Activated CD8-positive, alpha-beta memory T cell treated with anti-CD3 and anti-CD28 coated beads, Interleukin-2, amount 10 ng/mL, durations not matched to agents 7 days and 5 days (primary cell): ENCODE measurements around the gene SUCLG2. TPM values are rescaled to one million over a fixed set of nuclear protein-coding genes. Genes with fewer than 3 reads are reported as not detected.

Experiments used
- ATAC-seq: fragments of 150-1000 bp; cut with Tn5 transposase; one replicate; pipeline ENCODE4 v1.10.0; 2021; ENCODE audit warnings: moderate library complexity
- CTCF ChIA-PET: fragments of 350-600 bp; sonication (Branson Sonifier 250); formaldehyde crosslinking; loops from one replicate; lab custom pipeline; 2021; ENCODE audit warnings: antibody characterized with exemption; lab: Charles Lee
- DNase-seq: peaks from one replicate; pipeline ENCODE4 v3.0.0-alpha.2; 2020
- H3K27ac Mint-ChIP-seq: one replicate; pipeline ENCODE4 v1.8.0; 2021; ENCODE audit warnings: mild to moderate bottlenecking, mixed read lengths
- H3K27me3 Mint-ChIP-seq: one replicate; pipeline ENCODE4 v1.8.0; 2021; ENCODE audit warnings: mixed read lengths
- H3K36me3 Mint-ChIP-seq: one replicate; pipeline ENCODE4 v1.8.0; 2021; ENCODE audit warnings: mild to moderate bottlenecking, mixed read lengths
- H3K4me1 Mint-ChIP-seq: one replicate; pipeline ENCODE4 v1.8.0; 2021; ENCODE audit warnings: mixed read lengths
- H3K4me3 Mint-ChIP-seq: one replicate; pipeline ENCODE4 v1.8.0; 2021; ENCODE audit warnings: mild to moderate bottlenecking, moderate library complexity, mixed read lengths
- H3K9me3 Mint-ChIP-seq: one replicate; pipeline ENCODE4 v1.8.0; 2022; ENCODE audit warnings: low read depth, mixed read lengths
- total RNA-seq, 2 experiments: library from RNA; stranded (reverse); gene quantifications; one replicate each; pipeline ENCODE4 v1.2.3, GENCODE V29; 2021

SUCLG2 gene
- total RNA-seq, 2 experiments from 2014 or later = 45.6 to 61.4 TPM

DNA sequence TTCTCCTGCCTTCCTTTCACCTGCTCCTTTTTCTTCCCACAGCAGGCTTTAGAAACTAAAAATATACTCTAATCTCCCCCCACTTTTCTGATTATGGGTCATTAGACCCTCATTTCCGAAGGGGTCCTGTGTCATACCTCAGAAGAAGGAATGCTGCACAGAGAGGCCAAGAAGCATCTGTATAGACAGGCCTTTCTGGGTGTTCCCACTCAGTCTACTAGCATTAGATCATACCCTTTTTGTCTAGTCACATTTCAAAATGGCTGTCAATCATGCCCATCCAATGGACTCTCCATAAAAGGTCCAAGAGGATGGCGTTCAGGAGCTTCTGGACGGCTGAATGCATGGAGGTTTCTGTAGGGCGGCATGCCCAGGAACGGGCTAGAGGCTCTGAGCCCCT lies 192.2 kb downstream of the SUCLG2 start:
- DNase-seq (no peak), ATAC-seq (no peak)
- Mint-ChIP-seq H3K36me3 (peaks cover 13% of the 10 kb centered on the region), H3K4me1 (peaks cover 14% of the 10 kb centered on the region), H3K9me3 (no peaks in the 10 kb centered on the region), H3K4me3 (no peak overlapping the region), H3K27me3 (no peaks in the 10 kb centered on the region), H3K27ac (no peak overlapping the region)
- CTCF ChIA-PET = no interaction called here

DNA sequence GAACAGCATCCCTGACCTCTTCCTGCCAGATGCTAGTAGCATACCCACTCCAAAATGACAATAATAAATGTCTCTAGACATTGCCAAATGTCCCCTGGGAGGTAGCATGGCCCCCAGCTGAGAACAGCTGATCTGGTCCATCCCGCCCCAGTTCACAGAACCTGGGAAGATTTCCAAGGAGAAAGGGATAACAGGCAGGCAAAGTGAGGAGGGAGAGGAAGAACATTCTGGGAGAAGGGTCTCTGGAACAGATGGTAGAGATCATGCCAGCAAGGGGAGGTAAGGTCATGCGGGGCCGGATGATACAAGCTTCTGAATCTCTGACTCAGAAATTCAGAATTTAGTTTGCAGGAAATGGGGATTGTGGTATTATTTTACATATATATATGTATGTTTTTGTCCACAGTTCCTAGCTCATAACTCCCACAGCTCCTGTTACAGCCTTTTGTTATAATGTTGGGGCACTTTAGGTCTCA lies 192.7 kb downstream of the SUCLG2 start:
- H3K36me3 Mint-ChIP-seq = peaks cover 11% of the 10 kb centered on the region
- H3K27ac Mint-ChIP-seq = peak overlapping the region; percentile 12
- no peak overlapping the region for H3K4me3 Mint-ChIP-seq
- CTCF ChIA-PET = no interaction called here
- no peak for ATAC-seq
- H3K27me3 Mint-ChIP-seq = no peaks in the 10 kb centered on the region
- no peaks in the 10 kb centered on the region for H3K9me3 Mint-ChIP-seq
- H3K4me1 Mint-ChIP-seq = peaks cover 14% of the 10 kb centered on the region
- DNase-seq = no peak

DNA sequence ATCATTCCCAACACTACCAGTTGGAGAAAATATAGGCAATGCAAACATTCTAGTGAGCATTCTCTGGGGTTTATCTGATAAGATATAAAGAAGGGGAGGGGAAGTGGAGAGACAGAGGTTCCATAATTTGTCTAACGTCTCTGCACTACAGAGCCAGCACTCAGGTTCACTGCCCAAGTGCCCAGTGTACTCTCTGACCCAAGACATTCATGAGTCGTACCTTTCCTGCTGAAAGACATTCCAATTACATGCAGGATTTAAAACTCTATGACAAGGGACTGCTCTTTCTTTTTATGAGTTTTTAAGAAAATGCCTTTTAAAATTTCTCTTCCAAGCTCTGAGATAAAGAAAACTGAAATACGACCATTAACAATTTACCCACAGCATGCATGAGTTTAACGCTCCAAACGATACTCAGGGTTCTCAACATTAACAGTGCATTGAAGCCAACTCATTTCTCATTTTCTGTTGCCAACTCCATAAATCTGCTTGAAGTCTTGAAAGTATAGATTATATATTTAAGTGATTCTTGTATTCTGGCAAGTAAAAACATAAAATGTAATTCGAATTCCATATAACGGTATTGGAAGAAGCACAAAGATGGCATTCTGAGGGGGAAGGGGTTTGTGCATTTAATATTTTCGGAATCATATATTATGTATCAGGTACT lies 193.4 kb downstream of the SUCLG2 start:
- Mint-ChIP-seq H3K36me3 (peaks cover 9% of the 10 kb centered on the region), H3K4me3 (no peak overlapping the region), H3K27ac (no peak overlapping the region), H3K4me1 (peaks cover 14% of the 10 kb centered on the region), H3K27me3 (no peaks in the 10 kb centered on the region), H3K9me3 (no peaks in the 10 kb centered on the region)
- ATAC-seq (no peak), DNase-seq (no peak)
- CTCF ChIA-PET = interaction anchor here (1.2 kb wide), 1 partner anchor 14 kb away, joined by 3 read pairs; no protein-coding TSS in a partner anchor

DNA sequence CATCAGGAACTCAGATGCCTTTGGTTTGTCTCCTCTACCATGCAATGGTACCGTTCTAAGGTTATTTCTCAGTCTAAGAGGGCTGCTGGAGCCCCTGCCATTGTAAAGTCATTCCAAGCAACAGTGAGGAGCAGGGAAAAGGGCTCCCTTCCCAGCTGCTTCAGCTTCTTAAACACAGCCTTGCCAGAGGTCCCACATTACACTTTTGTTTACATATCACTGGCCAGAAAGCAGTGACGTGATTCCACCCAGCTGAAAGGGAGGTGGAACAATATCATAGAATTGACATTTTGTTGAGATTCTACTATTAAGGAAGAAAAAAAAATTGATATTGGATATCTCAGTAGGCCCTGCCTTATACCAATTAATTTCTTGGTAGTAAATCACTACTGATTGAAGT lies 194.6 kb downstream of the SUCLG2 start:
- ATAC-seq = no peak

DNA sequence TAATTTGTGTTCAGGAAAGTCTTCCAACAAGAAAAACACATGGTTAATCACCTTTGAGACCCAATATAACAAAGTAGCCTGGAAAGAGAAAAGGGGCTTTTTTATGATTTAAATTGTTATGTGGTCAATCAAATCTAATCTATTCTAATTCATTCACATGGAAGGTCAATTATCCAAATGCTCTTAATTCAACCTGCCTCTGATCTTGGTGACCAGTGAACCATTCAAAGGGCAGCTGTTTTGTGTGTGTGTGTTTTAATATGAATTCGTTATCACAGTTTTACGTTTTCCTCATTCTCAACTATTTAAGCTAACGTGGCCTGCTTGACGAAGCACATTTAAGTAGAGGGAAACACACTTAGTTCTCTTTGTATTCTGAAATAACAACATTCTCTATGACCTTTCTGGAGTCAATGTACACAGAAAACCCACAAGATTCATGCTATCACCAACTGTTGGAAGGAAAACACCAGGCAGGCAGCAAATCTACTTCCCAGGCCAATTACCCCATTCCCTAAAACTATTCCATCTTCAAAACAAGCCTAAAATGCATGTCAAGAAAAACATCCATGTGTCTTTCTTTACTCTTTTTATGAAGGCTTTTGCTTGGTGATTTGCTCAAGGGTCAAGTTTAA lies 195.4 kb downstream of the SUCLG2 start:
- CTCF ChIA-PET = no interaction called here
- H3K4me3 Mint-ChIP-seq = no peak overlapping the region
- DNase-seq = no peak
- H3K9me3 Mint-ChIP-seq = no peaks in the 10 kb centered on the region
- no peak overlapping the region for H3K27ac Mint-ChIP-seq
- H3K27me3 Mint-ChIP-seq = no peaks in the 10 kb centered on the region
- no peak for ATAC-seq
- peaks cover 14% of the 10 kb centered on the region for H3K4me1 Mint-ChIP-seq
- H3K36me3 Mint-ChIP-seq = peaks cover 7% of the 10 kb centered on the region

More for the DNA sequence above, 194.6 kb downstream of the SUCLG2 start:
- Mint-ChIP-seq H3K9me3 (no peaks in the 10 kb centered on the region), H3K27me3 (no peaks in the 10 kb centered on the region), H3K4me3 (no peak overlapping the region), H3K27ac (no peak overlapping the region), H3K4me1 (peaks cover 14% of the 10 kb centered on the region), H3K36me3 (peaks cover 10% of the 10 kb centered on the region)
- CTCF ChIA-PET = interaction anchor here (1.2 kb wide), 1 partner anchor 15 kb away, joined by 3 read pairs; no protein-coding TSS in a partner anchor
- no peak for DNase-seq

DNA sequence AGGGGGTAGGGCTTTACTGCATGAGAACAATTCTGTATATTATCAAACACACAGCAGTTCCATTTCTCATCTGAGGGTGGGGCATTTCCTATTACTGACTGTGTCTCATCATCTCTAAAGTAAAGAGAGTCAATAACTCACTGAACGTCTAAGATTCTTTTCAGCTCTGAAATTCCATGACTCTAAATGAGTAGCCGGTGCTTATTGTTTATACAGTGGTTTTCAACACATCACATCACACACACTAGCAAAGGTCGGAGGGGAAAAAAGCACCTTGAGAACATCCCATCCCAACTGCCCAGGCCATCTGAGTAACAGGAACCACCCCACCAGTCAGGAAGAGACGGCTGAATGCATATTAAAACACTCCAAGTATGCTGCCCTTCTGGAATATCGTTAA lies 196.0 kb downstream of the SUCLG2 start:
- no peaks in the 10 kb centered on the region for H3K9me3 Mint-ChIP-seq
- CTCF ChIA-PET = no interaction called here
- DNase-seq = no peak
- peaks cover 12% of the 10 kb centered on the region for H3K4me1 Mint-ChIP-seq
- H3K27me3 Mint-ChIP-seq = no peaks in the 10 kb centered on the region
- H3K4me3 Mint-ChIP-seq = no peak overlapping the region
- H3K27ac Mint-ChIP-seq = no peak overlapping the region
- ATAC-seq = no peak
- H3K36me3 Mint-ChIP-seq = peaks cover 7% of the 10 kb centered on the region

DNA sequence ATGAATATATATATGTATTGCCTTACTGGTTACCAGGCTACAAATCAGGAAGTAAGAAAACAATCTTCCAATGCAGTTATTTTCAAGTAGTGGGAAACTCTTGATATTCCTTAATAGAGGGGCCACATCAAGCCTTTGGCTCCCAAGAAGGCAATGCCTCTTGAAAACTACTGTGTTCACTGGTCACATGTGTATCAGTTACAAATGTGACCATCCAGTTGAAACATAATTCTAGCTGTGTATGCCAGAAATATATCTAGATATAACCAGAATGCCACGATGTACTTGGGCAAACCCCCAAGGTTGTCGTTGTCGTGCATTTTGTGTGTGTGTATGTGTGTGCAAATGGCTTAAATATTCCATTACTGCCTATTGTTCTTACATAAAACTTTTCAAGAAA lies 200.8 kb downstream of the SUCLG2 start:
- Mint-ChIP-seq H3K4me3 (no peak overlapping the region), H3K36me3 (peaks cover 9% of the 10 kb centered on the region), H3K9me3 (no peaks in the 10 kb centered on the region), H3K27me3 (no peaks in the 10 kb centered on the region), H3K4me1 (no peaks in the 10 kb centered on the region), H3K27ac (no peak overlapping the region)
- CTCF ChIA-PET = no interaction called here
- DNase-seq (no peak), ATAC-seq (no peak)

DNA sequence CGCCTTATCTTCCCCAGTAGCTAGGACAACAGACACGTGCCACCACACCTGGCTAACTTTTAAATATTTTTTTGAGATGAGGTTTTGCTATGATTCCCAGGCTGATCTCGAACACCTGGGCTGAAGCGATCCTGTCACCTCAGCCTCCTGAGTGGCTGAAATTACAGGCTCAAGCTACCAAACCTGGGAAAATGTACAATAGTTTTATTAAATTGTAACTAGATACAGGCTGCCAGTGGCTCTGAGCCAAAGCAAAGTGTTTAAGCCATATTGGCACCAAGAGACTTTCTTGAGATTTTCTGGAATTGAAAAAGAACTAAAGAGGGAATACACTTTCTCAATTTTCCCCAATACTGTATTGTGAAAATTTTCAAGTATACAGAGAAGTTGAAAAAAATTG lies 204.3 kb downstream of the SUCLG2 start:
- Mint-ChIP-seq H3K9me3 (no peaks in the 10 kb centered on the region), H3K4me3 (no peak overlapping the region), H3K36me3 (peaks cover 6% of the 10 kb centered on the region), H3K4me1 (no peaks in the 10 kb centered on the region), H3K27ac (no peak overlapping the region), H3K27me3 (no peaks in the 10 kb centered on the region)
- no peak for DNase-seq
- CTCF ChIA-PET = no interaction called here
- no peak for ATAC-seq

DNA sequence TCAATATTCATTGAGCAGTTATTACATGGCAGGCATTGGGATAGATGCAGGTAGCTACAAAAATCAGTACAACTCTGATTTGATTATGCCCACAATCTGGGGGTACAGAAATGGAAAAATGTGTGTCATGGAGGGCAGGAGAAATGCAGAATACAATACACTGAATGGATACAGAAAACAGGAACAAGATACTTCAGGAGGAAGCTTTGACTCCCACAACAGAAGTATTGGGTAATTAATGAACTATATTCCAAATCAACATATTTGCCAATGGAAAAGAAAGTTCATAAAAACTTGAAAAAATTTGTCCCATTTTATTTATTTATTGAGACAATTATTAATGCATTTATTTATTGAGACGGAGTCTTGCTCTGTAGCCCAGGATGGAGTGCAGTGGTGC lies 207.0 kb downstream of the SUCLG2 start:
- Mint-ChIP-seq H3K27me3 (no peaks in the 10 kb centered on the region), H3K9me3 (peaks cover 4% of the 10 kb centered on the region), H3K27ac (no peak overlapping the region), H3K36me3 (peaks cover 6% of the 10 kb centered on the region), H3K4me3 (no peak overlapping the region), H3K4me1 (no peaks in the 10 kb centered on the region)
- CTCF ChIA-PET = no interaction called here
- DNase-seq (no peak), ATAC-seq (no peak)

DNA sequence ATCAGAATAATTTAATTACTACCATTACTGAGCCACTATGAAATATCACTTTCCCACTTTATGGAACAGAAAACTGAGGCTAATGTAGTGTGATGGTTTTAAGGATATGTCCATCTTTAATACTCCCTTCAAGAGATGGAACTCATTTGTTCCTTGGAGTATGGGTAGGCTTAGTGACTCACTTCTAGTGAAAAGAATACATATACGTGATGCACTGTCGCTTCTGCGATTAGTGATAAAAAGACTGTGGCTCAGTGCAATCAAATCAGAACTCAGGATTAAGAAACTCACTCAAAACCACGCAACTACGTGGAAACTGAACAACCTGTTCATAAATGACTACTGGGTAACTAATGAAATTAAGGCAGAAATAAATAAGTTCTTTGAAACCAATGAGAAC lies 216.6 kb downstream of the SUCLG2 start:
- no peak for DNase-seq
- CTCF ChIA-PET = no interaction called here
- ATAC-seq = no peak
- Mint-ChIP-seq H3K4me1 (peaks cover 4% of the 10 kb centered on the region), H3K4me3 (no peak overlapping the region), H3K27me3 (no peaks in the 10 kb centered on the region), H3K27ac (no peak overlapping the region), H3K36me3 (peaks cover 44% of the 10 kb centered on the region), H3K9me3 (peaks cover 2% of the 10 kb centered on the region)

DNA sequence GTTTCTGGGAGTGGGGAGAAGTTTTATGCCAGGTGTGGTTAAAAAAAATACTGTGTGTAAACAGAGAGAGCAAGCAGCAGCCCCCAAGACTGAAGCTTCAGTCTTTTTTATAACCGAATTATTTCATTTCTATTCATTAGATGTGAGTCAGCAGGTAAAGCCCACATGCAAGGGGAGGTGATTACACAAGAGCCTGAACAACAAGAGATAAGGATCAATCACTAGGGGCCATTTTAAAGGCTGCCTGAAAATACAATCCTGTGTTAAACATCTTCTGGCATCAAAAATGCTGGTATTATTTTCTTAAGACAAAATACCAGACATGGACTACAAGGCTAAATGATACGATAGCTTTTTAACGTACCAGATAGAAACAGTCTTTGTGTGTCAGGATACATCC lies 217.3 kb downstream of the SUCLG2 start:
- Mint-ChIP-seq H3K27me3 (no peaks in the 10 kb centered on the region), H3K9me3 (no peaks in the 10 kb centered on the region), H3K4me3 (no peak overlapping the region), H3K4me1 (peaks cover 4% of the 10 kb centered on the region), H3K27ac (no peak overlapping the region), H3K36me3 (peaks cover 48% of the 10 kb centered on the region)
- CTCF ChIA-PET = no interaction called here
- ATAC-seq (no peak), DNase-seq (no peak)

DNA sequence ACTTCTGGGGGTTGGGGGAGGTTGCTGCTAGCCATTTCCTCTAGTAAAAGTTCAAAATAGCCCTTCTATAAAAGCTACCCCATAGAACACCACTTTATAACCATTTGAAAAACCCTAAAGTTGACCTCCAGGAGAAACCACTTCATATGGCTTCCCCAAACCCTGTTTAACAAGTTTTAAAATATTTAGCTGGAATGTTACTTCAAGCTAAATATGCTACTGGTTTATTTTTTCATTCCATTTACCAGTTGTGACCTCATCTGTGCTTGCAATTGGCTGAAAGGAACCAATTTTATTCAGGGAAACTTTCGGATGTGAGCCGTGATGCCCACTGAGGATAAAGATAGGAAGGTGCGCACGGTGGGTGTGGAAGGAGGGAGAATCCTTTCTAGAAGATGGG lies 221.3 kb downstream of the SUCLG2 start:
- peaks cover 3% of the 10 kb centered on the region for H3K4me1 Mint-ChIP-seq
- no peaks in the 10 kb centered on the region for H3K27me3 Mint-ChIP-seq
- no peak overlapping the region for H3K4me3 Mint-ChIP-seq
- peaks cover 4% of the 10 kb centered on the region for H3K9me3 Mint-ChIP-seq
- H3K27ac Mint-ChIP-seq = no peak overlapping the region
- ATAC-seq (no peak), DNase-seq (no peak)
- peaks cover 44% of the 10 kb centered on the region for H3K36me3 Mint-ChIP-seq
- CTCF ChIA-PET = interaction anchor here (0.8 kb wide), 1 partner anchor 356 kb away, joined by 3 read pairs; no protein-coding TSS in a partner anchor

DNA sequence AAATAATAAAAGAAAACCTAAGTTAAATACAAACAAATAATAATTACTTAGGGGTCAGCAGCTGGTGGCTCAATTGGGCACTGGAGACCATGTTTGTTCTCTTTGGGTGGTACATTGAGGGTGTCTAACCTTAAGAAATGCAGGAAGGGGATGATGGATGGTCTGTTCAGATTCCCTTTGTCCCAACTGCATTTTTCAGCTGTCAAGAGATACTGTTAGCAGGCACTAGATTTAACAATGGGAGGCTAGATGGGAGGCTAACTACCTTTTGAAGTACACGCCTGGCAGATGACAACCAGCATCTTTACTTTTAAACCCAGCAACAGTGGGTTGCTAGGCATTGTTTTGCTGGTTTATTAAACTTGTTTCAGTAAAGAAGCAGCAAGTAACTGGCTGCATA lies 222.5 kb downstream of the SUCLG2 start:
- CTCF ChIA-PET = interaction anchor here (0.8 kb wide), 1 partner anchor 358 kb away, joined by 3 read pairs; no protein-coding TSS in a partner anchor
- no peak overlapping the region for H3K4me3 Mint-ChIP-seq
- peaks cover 4% of the 10 kb centered on the region for H3K9me3 Mint-ChIP-seq
- H3K27ac Mint-ChIP-seq = no peak overlapping the region
- no peaks in the 10 kb centered on the region for H3K4me1 Mint-ChIP-seq
- ATAC-seq = no peak
- no peaks in the 10 kb centered on the region for H3K27me3 Mint-ChIP-seq
- peaks cover 44% of the 10 kb centered on the region for H3K36me3 Mint-ChIP-seq
- DNase-seq = no peak

DNA sequence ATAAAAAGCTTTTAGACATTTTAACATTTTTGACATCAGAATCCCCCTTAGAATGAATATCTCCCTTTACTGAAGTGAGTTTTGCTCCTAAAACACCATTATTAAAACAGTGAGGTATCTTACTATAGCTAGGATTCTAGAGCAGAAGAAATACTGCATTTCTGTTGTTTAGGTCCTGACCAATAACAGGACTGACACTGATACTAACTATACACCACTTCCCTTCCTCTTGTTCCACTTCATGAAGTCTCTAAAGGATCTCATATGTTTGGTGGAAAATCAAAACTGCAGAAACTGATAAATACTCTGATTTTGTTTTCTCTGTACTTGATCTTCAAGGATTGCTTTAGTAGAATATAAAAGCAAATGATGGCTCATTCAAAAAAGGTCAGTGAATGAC lies 230.7 kb downstream of the SUCLG2 start:
- DNase-seq (no peak), ATAC-seq (no peak)
- H3K27me3 Mint-ChIP-seq = no peaks in the 10 kb centered on the region
- H3K36me3 Mint-ChIP-seq = peaks cover 49% of the 10 kb centered on the region
- no peaks in the 10 kb centered on the region for H3K4me1 Mint-ChIP-seq
- no peak overlapping the region for H3K27ac Mint-ChIP-seq
- CTCF ChIA-PET = no interaction called here
- H3K9me3 Mint-ChIP-seq = peaks cover 13% of the 10 kb centered on the region
- no peak overlapping the region for H3K4me3 Mint-ChIP-seq
